ENCODE results near the gene LY6G5C.

- TF ChIP-seq CTCF (conservative IDR thresholded peaks at IDR 0.05) (no peak), EZH2 (IDR thresholded peaks at IDR 0.05; ENCODE audit: low read depth) (no peak)
Observed at GRCh38 chr6:31660381-31661261, 20.2 kb downstream of the LY6G5C start, which contains the start of gene C6orf47.

All from PC-9 (cell line).